Measurements from ENCODE around the gene NCK2.

Gene NCK2

GRCh38 chr2:105771836-105772235 is 27.1 kb downstream of the NCK2 start:
- in situ Hi-C loops (cut with HindIII; ENCODE audit: low sequenced_read_pairs), result no loop called here
- no peak overlapping the region for H3K4me3 ChIP-seq (ENCODE audit: low read depth, low read length)
- no peak for TF ChIP-seq CTCF (IDR thresholded peaks at IDR 0.05; ENCODE audit: low read depth, low read length)
- no peak for DNase-seq (ENCODE audit: low read depth, low spot score)

GRCh38 chr2:105772362-105772761 is 27.6 kb downstream of the NCK2 start:
- DNase-seq (ENCODE audit: low read depth, low spot score), result no peak
- no peak for TF ChIP-seq CTCF (IDR thresholded peaks at IDR 0.05; ENCODE audit: low read depth, low read length)
- in situ Hi-C loops (cut with HindIII; ENCODE audit: low sequenced_read_pairs), result no loop called here
- H3K4me3 ChIP-seq (ENCODE audit: low read depth, low read length), result no peak overlapping the region

- DNase-seq (ENCODE audit: low read depth, low spot score), result no peak
- in situ Hi-C loops (cut with HindIII; ENCODE audit: low sequenced_read_pairs), result no loop called here
- H3K4me3 ChIP-seq (ENCODE audit: low read depth, low read length), result no peak overlapping the region
- TF ChIP-seq CTCF (IDR thresholded peaks at IDR 0.05; ENCODE audit: low read depth, low read length), result no peak
Observed at GRCh38 chr2:105773568-105773967, 28.9 kb downstream of the NCK2 start.

GRCh38 chr2:105774781-105775337 is 30.1 kb downstream of the NCK2 start:
- in situ Hi-C loops (cut with HindIII; ENCODE audit: low sequenced_read_pairs), result no loop called here
- no peak for TF ChIP-seq CTCF (IDR thresholded peaks at IDR 0.05; ENCODE audit: low read depth, low read length)
- H3K4me3 ChIP-seq (ENCODE audit: low read depth, low read length), result no peak overlapping the region
- DNase-seq (ENCODE audit: low read depth, low spot score), result no peak

- TF ChIP-seq CTCF (IDR thresholded peaks at IDR 0.05; ENCODE audit: low read depth, low read length), result no peak
- H3K4me3 ChIP-seq (ENCODE audit: low read depth, low read length), result no peak overlapping the region
- no peak for DNase-seq (ENCODE audit: low read depth, low spot score)
- in situ Hi-C loops (cut with HindIII; ENCODE audit: low sequenced_read_pairs), result no loop called here
Observed at GRCh38 chr2:105775809-105776559, 31.3 kb downstream of the NCK2 start.

GRCh38 chr2:105776560-105776928 is 31.8 kb downstream of the NCK2 start:
- no peak overlapping the region for H3K4me3 ChIP-seq (ENCODE audit: low read depth, low read length)
- no peak for DNase-seq (ENCODE audit: low read depth, low spot score)
- in situ Hi-C loops (cut with HindIII; ENCODE audit: low sequenced_read_pairs), result no loop called here
- no peak for TF ChIP-seq CTCF (IDR thresholded peaks at IDR 0.05; ENCODE audit: low read depth, low read length)

Data from astrocyte of the spinal cord (primary cell).